HEK293 (cell line): ENCODE results near the gene TLE5.

Experiments
- CTCF ChIA-PET: fragments of 350-600 bp; formaldehyde crosslinking; extraction: SDS; loops from one replicate; lab custom pipeline; 2021; ENCODE audit warnings: antibody characterized with exemption; lab: Yijun Ruan, JAX
- POLR2A ChIA-PET: fragments of 300-600 bp; formaldehyde crosslinking; extraction: SDS; loops from one replicate; lab custom pipeline; 2020; ENCODE audit warnings: antibody characterized with exemption, inconsistent platforms; lab: Yijun Ruan, JAX
- H3K27ac ChIP-seq: fragments of 200-500 bp; sonication (Bioruptor generic); 2 replicates; pipeline ENCODE4 v1.5.1; 2014; ENCODE audit warnings: low read depth, low read length, control low read depth, inconsistent platforms; ENCODE audit errors: extremely low read depth
- H3K36me3 ChIP-seq, 2 experiments: fragments of 200-500 bp in 1 of 2; sonication (Bioruptor generic) in 1 of 2; 1 replicate in 1 of 2; 2 replicates in 1 of 2; pipeline ENCODE4 v1.5.1; 2014 to 2017; ENCODE audit warnings: inconsistent platforms in 2 of 2, low read length in 2 of 2; ENCODE audit not compliant: control insufficient read depth in 2 of 2, insufficient read depth in 1 of 2
- H3K4me1 ChIP-seq: fragments of 200-500 bp; sonication (Bioruptor generic); 2 replicates; pipeline ENCODE4 v1.5.1; 2014; ENCODE audit warnings: mild to moderate bottlenecking, low read length, inconsistent platforms; ENCODE audit not compliant: control insufficient read depth, insufficient read depth
- H3K4me3 ChIP-seq: 2 replicates; pipeline ENCODE4 v1.5.1; 2011; ENCODE audit warnings: low read depth, mild to moderate bottlenecking, control low read depth, low read length, moderate library complexity
- H3K9me3 ChIP-seq: fragments of 200-500 bp; sonication (Bioruptor generic); 2 replicates; pipeline ENCODE4 v1.5.1; 2014; ENCODE audit warnings: low read depth, low read length, inconsistent platforms; ENCODE audit not compliant: control insufficient read depth, insufficient read depth
- GLI2 ChIP-seq: fragments of 450-650 bp; formaldehyde crosslinking; IDR thresholded peaks from 2 replicates; pipeline ENCODE4; 2017; ENCODE audit warnings: missing biosample characterization, missing genetic modification characterization, low read depth, borderline replicate concordance
- GLIS1 ChIP-seq: fragments of 450-650 bp; formaldehyde crosslinking; IDR thresholded peaks from 2 replicates; pipeline ENCODE4 v1.5.1; 2016; ENCODE audit warnings: missing biosample characterization, missing genetic modification characterization
- GLIS2 ChIP-seq: fragments of 450-650 bp; formaldehyde crosslinking; IDR thresholded peaks from 2 replicates; pipeline ENCODE4 v1.5.1; 2016; ENCODE audit warnings: missing biosample characterization, missing genetic modification characterization
- INSM2 ChIP-seq: fragments of 450-650 bp; formaldehyde crosslinking; IDR thresholded peaks from 2 replicates; pipeline ENCODE4 v1.5.1; 2016; ENCODE audit warnings: missing biosample characterization, missing genetic modification characterization
- KLF1 ChIP-seq: fragments of 450-650 bp; formaldehyde crosslinking; IDR thresholded peaks from 2 replicates; pipeline ENCODE4 v1.5.1; 2016; ENCODE audit warnings: missing biosample characterization, missing genetic modification characterization
- KLF10 ChIP-seq: fragments of 450-650 bp; IDR thresholded peaks from 2 replicates; pipeline ENCODE4 v1.5.1; 2018; ENCODE audit warnings: missing biosample characterization, mild to moderate bottlenecking, missing genetic modification characterization
- KLF16 ChIP-seq: fragments of 450-650 bp; formaldehyde crosslinking; IDR thresholded peaks from 2 replicates; pipeline ENCODE4 v1.5.1; 2017; ENCODE audit warnings: missing biosample characterization, missing genetic modification characterization
- KLF8 ChIP-seq: fragments of 450-650 bp; formaldehyde crosslinking; IDR thresholded peaks from 2 replicates; pipeline ENCODE4 v1.5.1; 2016; ENCODE audit warnings: missing biosample characterization, missing genetic modification characterization
- ZBTB48 ChIP-seq: fragments of 450-650 bp; formaldehyde crosslinking; IDR thresholded peaks from 2 replicates; pipeline ENCODE4 v1.5.1; 2016; ENCODE audit warnings: missing biosample characterization, missing genetic modification characterization
- ZBTB8A ChIP-seq: fragments of 450-650 bp; formaldehyde crosslinking; IDR thresholded peaks from 2 replicates; pipeline ENCODE4 v1.5.1; 2016; ENCODE audit warnings: missing biosample characterization, missing genetic modification characterization
- ZFHX2 ChIP-seq: fragments of 450-650 bp; formaldehyde crosslinking; conservative IDR thresholded peaks from 2 replicates; pipeline ENCODE4 v1.5.1; 2016; ENCODE audit warnings: missing biosample characterization, missing genetic modification characterization
- ZIC2 ChIP-seq: fragments of 450-650 bp; formaldehyde crosslinking; IDR thresholded peaks from 2 replicates; pipeline ENCODE4 v1.5.1; 2016; ENCODE audit warnings: missing biosample characterization, missing genetic modification characterization
- ZNF24 ChIP-seq: fragments of 450-650 bp; formaldehyde crosslinking; IDR thresholded peaks from 2 replicates; pipeline ENCODE4 v1.5.1; 2016; ENCODE audit warnings: missing biosample characterization, missing genetic modification characterization
- ZNF398 ChIP-seq: fragments of 450-650 bp; formaldehyde crosslinking; IDR thresholded peaks from 2 replicates; pipeline ENCODE4 v1.5.1; 2017; ENCODE audit warnings: missing biosample characterization, missing genetic modification characterization
- ZNF514 ChIP-seq: fragments of 450-650 bp; formaldehyde crosslinking; IDR thresholded peaks from 2 replicates; pipeline ENCODE4 v1.5.1; 2016; ENCODE audit warnings: missing biosample characterization, missing genetic modification characterization
- ZNF549 ChIP-seq: fragments of 450-650 bp; IDR thresholded peaks from 2 replicates; pipeline ENCODE4 v1.5.1; 2018; ENCODE audit warnings: missing biosample characterization, missing genetic modification characterization, mild to moderate bottlenecking, inconsistent platforms, moderate library complexity
- ZNF768 ChIP-seq: fragments of 450-650 bp; formaldehyde crosslinking; IDR thresholded peaks from 2 replicates; pipeline ENCODE4 v1.5.1; 2018; ENCODE audit warnings: missing biosample characterization, mild to moderate bottlenecking, missing genetic modification characterization
- ZNF791 ChIP-seq: fragments of 450-650 bp; formaldehyde crosslinking; IDR thresholded peaks from 2 replicates; pipeline ENCODE4 v1.5.1; 2016; ENCODE audit warnings: missing biosample characterization, missing genetic modification characterization
- ZSCAN16 ChIP-seq: fragments of 450-650 bp; formaldehyde crosslinking; IDR thresholded peaks from 2 replicates; pipeline ENCODE4 v1.5.1; 2016; ENCODE audit warnings: missing biosample characterization, missing genetic modification characterization
- TF ChIP-seq, protein P1 (sequence below): fragments of 450-650 bp; formaldehyde crosslinking; IDR thresholded peaks from 2 replicates; pipeline ENCODE4 v1.5.1; 2016; ENCODE audit warnings: missing biosample characterization, missing genetic modification characterization
- TF ChIP-seq, protein P2 (sequence below): fragments of 450-650 bp; formaldehyde crosslinking; optimal IDR thresholded peaks from 2 replicates; pipeline ENCODE3; 2016; ENCODE audit warnings: missing biosample characterization, mild to moderate bottlenecking, missing genetic modification characterization

The TLE5 gene

DNA sequence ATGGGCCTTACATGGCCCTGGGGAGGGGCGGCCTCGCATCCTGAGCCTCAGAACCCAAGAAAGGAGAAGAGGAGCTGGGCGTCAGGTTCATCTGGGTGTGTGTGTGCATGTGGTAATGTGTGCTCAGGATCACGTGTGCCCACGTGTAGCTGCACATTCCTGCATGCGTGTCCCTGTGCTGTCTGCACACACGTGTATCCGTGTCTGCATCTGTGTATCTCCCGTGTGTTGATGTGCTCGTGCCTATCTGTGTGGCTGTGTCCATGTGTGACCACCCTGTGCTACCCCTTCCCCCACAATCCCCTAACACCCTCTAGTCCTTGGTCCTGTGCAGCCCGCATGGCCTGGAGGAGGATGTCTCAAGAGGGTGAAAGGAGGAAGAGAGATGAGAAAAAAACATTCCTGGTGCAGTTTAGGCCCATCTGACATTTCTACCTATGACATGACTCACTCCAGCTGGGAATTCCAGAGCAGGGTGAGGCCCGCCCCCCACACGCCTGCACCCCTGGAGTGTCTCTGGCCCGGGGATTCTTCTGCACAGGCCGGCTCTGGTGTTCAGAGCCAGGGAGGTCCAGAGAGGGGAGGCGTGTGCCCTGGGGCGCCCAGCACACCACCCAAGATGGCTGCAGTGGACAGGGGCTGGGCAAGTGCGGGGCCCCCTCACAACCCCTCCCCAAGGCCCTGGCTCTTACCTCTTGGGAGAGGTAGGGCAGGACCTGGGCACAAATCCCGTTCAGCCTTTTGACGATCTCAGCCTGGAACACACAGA is 7.1 kb downstream of the TLE5 start:
- peaks cover 8 to 62% of the 10 kb centered on the region in 2 experiments for H3K36me3 ChIP-seq
- peak overlapping the region; percentile 72 for H3K27ac ChIP-seq

GRCh38 chr19:3054265-3054971 is 7.9 kb downstream of the TLE5 start:
- ChIA-PET CTCF (interaction anchor here (0.9 to 1.6 kb wide), 4 partner anchors 19 to 104 kb away, joined by 3 to 6 read pairs (median 4); no protein-coding TSS in a partner anchor), POLR2A (interaction anchor here (0.7 to 4.4 kb wide), 3 partner anchors 15 to 82 kb away, joined by 3 to 36 read pairs (median 3); no protein-coding TSS in a partner anchor)
- Histone ChIP-seq H3K4me1 (peaks cover 20% of the 10 kb centered on the region), H3K9me3 (no peaks in the 10 kb centered on the region), H3K27ac (no peak overlapping the region), H3K36me3 (peaks cover 7 to 55% of the 10 kb centered on the region in 2 experiments), H3K4me3 (no peak overlapping the region)
- TF ChIP-seq ZFHX2 (tag by site-specific recombination), result no peak
- no peak for TF ChIP-seq ZBTB48 (tag by site-specific recombination)
- peak; percentile 29; the same call in 1 of the 2 replicates for TF ChIP-seq KLF8 (tag by site-specific recombination)
- TF ChIP-seq KLF16 (tag by site-specific recombination), result no peak
- TF ChIP-seq ZBTB8A, result peak; percentile 64; the same call in 1 of the 2 replicates
- TF ChIP-seq, protein P1, sequence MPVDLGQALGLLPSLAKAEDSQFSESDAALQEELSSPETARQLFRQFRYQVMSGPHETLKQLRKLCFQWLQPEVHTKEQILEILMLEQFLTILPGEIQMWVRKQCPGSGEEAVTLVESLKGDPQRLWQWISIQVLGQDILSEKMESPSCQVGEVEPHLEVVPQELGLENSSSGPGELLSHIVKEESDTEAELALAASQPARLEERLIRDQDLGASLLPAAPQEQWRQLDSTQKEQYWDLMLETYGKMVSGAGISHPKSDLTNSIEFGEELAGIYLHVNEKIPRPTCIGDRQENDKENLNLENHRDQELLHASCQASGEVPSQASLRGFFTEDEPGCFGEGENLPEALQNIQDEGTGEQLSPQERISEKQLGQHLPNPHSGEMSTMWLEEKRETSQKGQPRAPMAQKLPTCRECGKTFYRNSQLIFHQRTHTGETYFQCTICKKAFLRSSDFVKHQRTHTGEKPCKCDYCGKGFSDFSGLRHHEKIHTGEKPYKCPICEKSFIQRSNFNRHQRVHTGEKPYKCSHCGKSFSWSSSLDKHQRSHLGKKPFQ (tag by site-specific recombination), result no peak

More for the DNA sequence above, 7.1 kb downstream of the TLE5 start:
- Histone ChIP-seq H3K4me3 (no peak overlapping the region), H3K4me1 (peaks cover 20% of the 10 kb centered on the region), H3K9me3 (no peaks in the 10 kb centered on the region)
- ChIA-PET POLR2A (interaction anchor here (0.7 to 4.4 kb wide), 6 partner anchors 14 to 105 kb away, joined by 3 to 36 read pairs (median 6); no protein-coding TSS in a partner anchor), CTCF (interaction anchor here (0.9 to 1.6 kb wide), 3 partner anchors 19 to 105 kb away, joined by 3 to 6 read pairs (median 4); no protein-coding TSS in a partner anchor)
- TF ChIP-seq ZIC2 (peak; percentile 26; the same call in 1 of the 2 replicates), ZNF24 (tag by site-specific recombination) (no peak), KLF8 (tag by site-specific recombination) (peak; percentile 40), INSM2 (tag by site-specific recombination) (0 out of 2 replicates have a peak, but pooled peaks have one; percentile 32), KLF1 (tag by site-specific recombination) (peak; percentile 66), ZNF768 (tag by site-specific recombination) (0 out of 2 replicates have a peak, but pooled peaks have one; percentile 5), GLIS1 (tag by site-specific recombination) (peak; percentile 95), ZNF514 (tag by site-specific recombination) (no peak), GLIS2 (tag by site-specific recombination) (peak; percentile 40; the same call in 1 of the 2 replicates), KLF10 (tag by site-specific recombination) (peak; percentile 78)
- TF ChIP-seq, all 188 proteins: peak for 8

DNA sequence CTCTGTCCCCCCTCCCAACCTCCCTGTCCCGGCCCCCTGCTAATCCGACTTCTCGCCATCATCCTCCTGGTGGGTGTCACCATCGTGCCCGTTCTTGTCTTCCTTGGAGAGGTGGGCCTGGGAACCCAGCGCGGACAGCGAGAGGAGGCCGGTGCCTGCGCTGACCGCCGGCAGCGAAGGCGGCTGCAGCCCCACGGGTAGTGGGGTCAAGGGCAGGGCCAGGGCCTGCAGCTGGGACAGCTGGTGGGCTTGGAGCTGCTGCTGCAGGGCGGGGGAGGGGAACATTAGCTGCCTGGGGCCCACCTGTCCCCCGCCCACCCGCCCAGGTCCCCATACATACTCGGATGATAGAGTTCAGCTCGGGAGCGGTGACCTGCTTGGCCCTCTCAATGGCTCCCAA is 8.5 kb downstream of the TLE5 start:
- H3K27ac ChIP-seq, result no peak overlapping the region
- no peak overlapping the region for H3K4me3 ChIP-seq
- ChIA-PET POLR2A (interaction anchor here (0.5 to 4.4 kb wide), 2 partner anchors 18 to 76 kb away, joined by 3 to 36 read pairs; no protein-coding TSS in a partner anchor), CTCF (interaction anchor here (0.9 to 1.6 kb wide), 3 partner anchors 21 to 103 kb away, joined by 4 read pairs; no protein-coding TSS in a partner anchor)
- H3K36me3 ChIP-seq, result peaks cover 2 to 49% of the 10 kb centered on the region in 2 experiments
- H3K9me3 ChIP-seq, result no peaks in the 10 kb centered on the region
- H3K4me1 ChIP-seq, result peaks cover 20% of the 10 kb centered on the region
- TF ChIP-seq, protein P2, sequence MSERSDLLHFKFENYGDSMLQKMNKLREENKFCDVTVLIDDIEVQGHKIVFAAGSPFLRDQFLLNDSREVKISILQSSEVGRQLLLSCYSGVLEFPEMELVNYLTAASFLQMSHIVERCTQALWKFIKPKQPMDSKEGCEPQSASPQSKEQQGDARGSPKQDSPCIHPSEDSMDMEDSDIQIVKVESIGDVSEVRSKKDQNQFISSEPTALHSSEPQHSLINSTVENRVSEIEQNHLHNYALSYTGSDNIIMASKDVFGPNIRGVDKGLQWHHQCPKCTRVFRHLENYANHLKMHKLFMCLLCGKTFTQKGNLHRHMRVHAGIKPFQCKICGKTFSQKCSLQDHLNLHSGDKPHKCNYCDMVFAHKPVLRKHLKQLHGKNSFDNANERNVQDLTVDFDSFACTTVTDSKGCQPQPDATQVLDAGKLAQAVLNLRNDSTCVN (tag by site-specific recombination), result no peak
- TF ChIP-seq ZSCAN16 (tag by site-specific recombination) (no peak), ZNF398 (tag by site-specific recombination) (no peak), GLI2 (tag by site-specific recombination) (no peak), ZNF549 (tag by site-specific recombination) (no peak), ZNF514 (tag by site-specific recombination) (no peak), ZNF791 (no peak)
